Measurements from ENCODE around the gene HSD3B2.

DNA sequence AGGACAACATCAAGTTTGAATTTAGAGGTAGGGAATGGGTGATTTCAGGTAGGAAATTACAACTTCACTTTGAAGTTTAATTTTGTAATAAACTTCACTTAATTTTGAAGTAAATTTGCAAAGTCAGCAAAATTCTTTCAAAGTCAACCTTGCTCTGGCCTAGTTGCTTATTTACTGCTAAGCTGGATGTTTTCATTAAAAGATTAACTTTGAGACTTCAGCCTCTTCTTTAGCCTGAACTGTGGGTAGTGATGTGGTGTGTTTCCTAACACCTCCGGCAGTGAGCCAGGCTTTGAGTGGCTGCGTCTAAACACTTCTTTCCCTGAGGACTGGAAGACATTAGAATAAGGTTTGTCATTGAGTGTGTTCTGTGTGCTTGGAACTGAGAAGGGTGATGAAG is 46.4 kb upstream of the HSD3B2 start, which contains the start of gene HAO2:
- no peak for TF ChIP-seq POLR2A (IDR thresholded peaks at IDR 0.05; ENCODE audit: low read depth, low read length)
- no peak for TF ChIP-seq POLR2AphosphoS5 (IDR thresholded peaks at IDR 0.05; ENCODE audit: low read depth, low read length)
- no peak for TF ChIP-seq TAF1 (IDR thresholded peaks at IDR 0.05; ENCODE audit: borderline replicate concordance, low read depth, low read length)

All from GM12892 (cell line).